ENCODE results near the gene OR2S2.
"Not testable (repeated sequence)": the region's sequence is repeated elsewhere in the genome, so short reads cannot be mapped to it uniquely, and the experiment has no call there.

OR2S2 gene

GRCh38 chr9:35958104-35958837 lies at the start of gene OR2S2:
Gene OR2S2, minus strand, starts transcription at chr9:35958154. Its CDS starts 56 bp downstream, at chr9:35958098.
- no peak for DNase-seq

GRCh38 chr9:36007316-36007708 lies 49.4 kb upstream of the OR2S2 start:
- no peak for DNase-seq

GRCh38 chr9:36006549-36007315 lies 48.8 kb upstream of the OR2S2 start:
- no peak for DNase-seq

- DNase-seq, result no peak
Measured at GRCh38 chr9:36005891-36006290, 47.9 kb upstream of the OR2S2 start.

- DNase-seq, result no peak
Measured at GRCh38 chr9:35998333-35998732, 40.4 kb upstream of the OR2S2 start.

DNA sequence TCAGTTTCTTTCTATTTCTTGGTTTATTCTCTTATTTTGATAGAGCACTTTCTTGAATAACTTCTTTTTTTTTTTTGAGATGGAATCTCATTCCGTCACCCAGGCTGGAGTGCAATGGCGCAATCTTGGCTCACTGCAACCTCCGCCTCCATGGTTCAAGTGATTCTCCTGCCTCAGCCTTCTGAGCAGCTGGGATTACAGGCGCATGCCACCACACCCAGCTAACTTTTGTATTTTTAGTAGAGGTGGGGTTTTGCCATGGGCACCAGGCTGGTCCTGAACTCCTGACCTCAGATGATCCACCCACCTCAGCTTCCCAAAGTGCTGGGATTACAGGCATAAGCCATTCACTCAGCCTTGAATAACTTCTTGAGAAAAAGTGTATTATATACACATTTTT lies 39.1 kb upstream of the OR2S2 start:
- not testable (repeated sequence) for DNase-seq

- no peak for DNase-seq
Measured at GRCh38 chr9:35996358-35996970, 38.5 kb upstream of the OR2S2 start.

- no peak for DNase-seq
Measured at GRCh38 chr9:35994959-35995358, 37.0 kb upstream of the OR2S2 start.

DNA sequence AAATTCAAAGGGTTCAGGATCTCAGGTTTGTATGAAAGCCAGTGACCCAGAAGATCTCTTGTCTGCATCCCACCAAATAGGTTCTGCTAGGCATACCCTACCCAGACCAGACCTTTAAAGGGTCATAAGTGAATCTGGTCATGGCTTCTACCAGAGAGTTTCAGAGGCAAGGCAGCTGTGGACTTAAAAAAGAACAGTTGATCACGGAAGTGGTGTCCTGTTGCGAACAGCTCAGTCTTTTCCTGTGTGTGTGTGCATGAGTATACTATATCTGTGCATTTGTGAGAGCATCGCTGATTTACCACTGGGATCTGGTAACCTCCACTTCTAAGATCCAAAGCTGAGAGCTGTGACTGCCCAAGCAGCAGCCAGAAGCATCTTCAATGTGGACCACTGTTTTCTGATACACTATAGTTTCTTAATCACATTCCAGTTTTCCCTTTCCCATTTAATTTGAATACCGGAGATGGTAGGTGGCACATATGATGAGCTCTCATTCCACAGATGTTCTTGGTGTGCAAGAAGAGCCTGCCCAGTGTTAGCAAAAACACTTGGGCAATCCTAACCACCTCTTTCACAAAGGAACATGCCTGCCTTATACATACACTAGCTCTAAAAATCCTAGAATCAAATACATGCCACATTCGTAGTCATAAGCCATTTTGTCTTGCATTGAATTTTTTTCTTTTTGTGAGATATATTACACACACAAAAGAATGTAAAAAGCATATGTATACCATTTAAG lies 36.2 kb upstream of the OR2S2 start:
- no peak for DNase-seq

DNA sequence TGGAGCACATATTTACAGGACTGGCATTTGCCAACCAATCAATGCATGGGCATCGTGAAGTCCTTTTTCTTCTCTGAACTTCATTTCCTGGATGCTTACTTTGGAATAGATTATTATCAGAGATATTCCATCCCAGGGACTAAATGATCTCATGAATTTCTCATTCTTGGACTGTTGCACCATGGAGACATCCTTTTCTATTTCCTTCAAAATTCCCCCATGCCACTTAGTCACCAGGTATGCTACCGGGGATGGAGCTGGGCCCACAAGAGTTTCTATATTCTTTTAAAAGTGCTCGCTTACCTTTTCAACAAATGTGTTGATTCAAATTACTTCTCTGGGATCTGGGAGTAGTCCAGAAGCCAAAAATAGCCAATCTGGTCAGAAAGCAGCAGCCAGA lies 35.2 kb upstream of the OR2S2 start:
- not testable (repeated sequence) for DNase-seq

DNA sequence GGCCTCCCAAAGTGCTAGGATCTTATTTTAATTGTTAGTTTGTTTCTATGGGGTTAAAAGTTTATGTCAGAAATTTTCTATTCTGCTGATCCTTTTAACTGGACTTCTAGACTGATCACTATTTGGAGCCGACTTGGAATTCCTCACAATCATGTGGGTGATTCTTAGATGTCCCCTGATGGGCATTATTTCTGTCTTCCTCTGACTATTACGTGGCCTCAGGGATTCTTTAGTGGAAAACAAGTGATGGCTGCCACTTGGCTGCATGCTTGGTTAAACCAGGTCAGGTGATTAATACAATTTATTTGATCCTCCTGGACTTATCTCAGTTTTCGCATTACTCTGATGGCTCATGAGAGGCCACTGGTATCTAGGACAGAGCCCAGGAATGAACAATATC lies 32.2 kb upstream of the OR2S2 start:
- DNase-seq, result no peak

DNA sequence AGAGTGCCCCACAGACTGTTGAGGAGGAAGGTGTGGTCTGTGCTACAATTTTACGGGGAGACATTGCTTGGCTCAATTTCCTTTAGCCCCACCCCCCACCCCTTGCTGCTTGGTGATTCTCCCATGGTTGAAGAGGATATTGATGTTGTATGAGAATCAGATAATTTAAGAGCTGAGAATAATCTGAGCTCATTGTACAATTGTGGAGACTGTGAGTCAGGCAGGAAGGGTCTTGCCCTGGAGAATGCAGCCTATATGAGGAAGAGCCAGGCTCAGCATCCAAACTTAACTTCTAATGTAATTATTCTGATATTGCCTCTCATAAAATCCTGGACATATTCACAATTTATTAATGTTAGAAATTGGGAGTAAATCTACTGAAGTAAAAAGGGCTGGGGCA lies 26.1 kb upstream of the OR2S2 start:
- no peak for DNase-seq

DNA sequence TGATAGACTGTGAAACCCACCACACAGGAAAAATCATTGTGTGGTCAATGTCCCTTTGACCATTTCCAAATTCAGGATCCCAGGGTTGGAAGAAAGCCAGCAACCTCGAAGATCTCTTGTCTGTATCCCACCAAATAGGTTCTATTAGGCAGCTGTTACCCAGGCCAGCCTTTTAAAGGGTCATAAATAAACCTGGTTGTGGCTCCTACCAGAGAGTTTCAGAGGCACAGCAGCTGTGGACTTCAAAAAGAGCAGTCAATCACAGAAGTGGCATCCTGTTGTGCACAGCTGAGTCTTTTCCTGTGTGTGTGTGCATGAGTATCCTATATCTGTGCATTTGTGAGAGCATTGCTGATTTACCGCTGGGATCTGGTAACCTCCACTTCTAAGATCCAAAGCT lies 23.7 kb upstream of the OR2S2 start:
- no peak for DNase-seq

DNA sequence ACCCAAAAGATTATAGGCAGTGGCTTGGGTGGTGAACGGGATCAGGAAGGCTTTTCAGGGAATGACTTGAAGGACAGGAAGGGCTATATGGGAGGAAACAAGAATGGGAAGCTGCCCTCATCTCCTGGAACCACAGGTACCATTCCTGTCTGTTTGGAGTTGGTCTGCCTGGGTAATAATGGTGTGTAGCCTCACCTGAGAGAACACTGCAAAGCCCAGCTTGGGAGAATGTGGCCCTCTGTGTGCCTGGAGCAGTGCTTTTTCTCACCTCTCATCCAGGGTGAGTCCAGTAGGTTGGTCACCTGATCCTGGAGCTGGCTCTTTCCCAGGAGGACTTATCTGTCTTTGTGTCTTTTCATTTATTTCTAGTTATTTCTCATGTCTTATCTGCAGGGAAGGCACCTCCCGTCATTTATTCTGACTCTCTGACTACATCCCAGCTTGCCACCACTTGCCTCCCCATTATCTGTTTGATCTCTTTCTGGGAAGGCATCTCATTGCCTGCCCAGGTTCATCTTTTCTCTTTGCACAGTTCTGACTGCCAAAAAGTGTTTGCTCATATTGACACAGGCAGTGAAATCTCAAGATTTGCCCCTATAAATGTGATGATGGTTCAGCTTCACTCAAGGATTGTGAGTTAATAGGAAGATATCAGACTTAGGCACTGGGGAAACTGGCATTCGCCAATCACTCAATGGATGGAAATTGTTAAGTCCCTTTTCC lies 22.5 kb upstream of the OR2S2 start:
- DNase-seq, result no peak

DNA sequence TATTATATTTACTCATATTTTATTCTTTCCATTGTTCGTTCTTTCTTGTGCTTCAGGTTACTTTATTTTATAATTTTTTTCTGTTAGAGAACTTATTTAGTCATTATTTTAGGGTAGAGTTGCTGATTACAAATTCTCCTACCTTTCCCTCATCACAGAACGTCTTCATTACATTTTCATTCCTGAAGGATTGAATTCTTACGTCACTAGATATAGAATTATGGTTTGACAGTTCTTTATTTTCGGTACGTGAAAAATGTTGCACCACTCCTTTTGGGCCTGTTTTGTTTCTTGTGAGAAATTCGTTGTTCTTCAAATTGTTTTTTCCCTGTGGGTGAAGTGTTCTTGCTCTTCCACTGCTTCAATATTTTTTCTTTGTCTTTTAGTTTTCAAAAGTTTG lies 20.8 kb upstream of the OR2S2 start:
- no peak for DNase-seq

GRCh38 chr9:35976726-35977125 lies 18.8 kb upstream of the OR2S2 start:
- no peak for DNase-seq

DNA sequence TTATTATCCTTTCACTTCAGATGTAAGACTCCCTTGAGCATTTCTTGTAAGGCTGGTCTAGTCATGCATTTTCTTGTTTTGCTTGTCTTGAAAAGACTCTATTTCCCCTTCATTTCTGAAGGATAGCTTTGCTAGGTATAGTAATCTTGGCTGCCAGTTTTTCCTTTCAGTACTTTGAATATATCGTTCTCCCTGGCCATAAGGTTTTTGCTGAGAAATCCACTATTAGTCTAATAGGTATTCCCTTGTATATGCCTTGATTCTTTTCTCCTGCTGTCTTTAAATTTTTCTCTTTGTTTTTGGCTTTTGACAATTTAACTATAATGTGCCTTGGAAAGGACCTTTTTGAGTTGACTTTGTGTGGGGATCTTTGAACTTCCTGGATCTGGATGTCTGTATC lies 16.8 kb upstream of the OR2S2 start:
- no peak for DNase-seq

DNA sequence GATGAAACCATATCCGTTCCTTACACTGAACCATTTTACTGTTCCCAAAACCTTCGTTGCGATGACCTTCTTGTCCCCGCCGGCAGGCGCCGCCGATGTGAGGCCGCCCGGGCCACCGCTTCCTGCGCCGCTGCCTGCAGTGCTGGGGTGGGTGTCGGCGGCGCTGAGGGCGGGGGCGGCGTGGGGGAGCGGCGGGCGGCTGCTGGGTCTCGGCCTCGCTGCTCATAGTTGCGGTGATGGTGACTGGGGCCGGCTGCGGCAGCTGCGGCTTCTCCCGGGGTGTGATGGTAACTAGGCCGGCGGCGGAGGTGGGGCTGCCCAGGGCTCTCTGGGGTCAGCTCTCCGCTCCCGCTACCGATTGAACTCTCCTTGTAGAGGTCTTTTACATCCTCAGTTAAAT lies 14.1 kb upstream of the OR2S2 start:
- DNase-seq, result no peak

- no peak for DNase-seq
Measured at GRCh38 chr9:35967042-35967441, 9.1 kb upstream of the OR2S2 start.

GRCh38 chr9:35966433-35966832 lies 8.5 kb upstream of the OR2S2 start:
- no peak for DNase-seq

DNA sequence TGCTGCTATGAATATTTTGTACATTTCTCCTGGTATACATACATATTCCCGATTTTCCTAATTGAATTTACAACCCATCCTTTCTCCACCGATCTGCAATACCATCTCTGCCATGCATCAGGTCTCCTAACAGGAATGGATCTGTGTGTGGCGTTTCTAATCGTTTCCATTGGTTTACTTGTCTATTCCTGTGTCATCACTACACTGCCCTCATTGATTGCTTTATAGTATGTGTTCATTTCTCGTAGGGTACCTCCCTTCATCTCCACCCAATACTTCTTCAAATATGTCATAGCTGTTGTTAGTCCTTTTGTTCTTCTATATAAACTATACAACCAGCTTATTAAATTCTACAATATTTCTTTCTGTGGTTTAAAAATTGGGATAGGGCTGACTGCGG lies 7.1 kb upstream of the OR2S2 start:
- DNase-seq, result no peak

DNA sequence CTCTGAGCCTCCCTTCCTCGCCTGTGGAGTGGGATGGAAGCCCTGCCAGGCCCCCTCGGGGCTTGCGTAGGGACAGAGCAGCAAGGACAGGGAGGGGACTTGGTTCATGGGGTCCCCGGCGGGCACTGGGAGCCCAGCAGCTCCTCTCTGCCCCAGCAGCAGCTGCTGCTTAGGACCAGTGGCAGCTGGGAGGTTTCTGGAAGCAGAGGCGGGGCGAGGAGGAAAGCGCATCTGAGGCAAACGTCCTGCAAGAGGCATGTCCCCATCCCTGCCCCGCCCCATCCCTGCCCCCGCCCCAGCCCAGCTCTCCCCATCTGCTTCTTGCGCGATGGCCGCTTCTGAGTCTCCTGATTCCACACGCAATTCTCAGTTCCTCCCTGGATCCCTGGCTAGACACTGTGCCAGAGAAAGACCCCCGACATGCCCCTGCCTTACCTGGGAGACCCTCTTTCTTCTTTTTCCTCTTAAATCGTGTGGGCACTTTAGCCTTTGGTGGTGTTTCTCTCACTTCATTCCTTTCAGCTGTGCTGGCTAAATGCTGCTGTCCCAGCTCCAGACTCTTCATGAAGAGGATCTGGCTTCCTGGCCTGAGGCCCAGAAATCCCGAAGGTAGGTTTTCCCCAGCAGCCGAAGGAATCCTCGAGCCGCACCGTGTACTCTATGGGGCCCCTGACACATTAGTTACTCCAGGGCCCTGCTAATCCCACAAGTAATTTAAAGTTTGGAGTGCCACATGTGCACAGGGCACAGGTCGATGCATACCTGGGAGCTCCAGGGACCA lies 4.4 kb upstream of the OR2S2 start:
- DNase-seq, result no peak

All from cortex of kidney (tissue), 1 donor.